GM18907 (cell line): ENCODE measurements around the gene THOC2.
A peak's percentile ranks its signal among the peaks of the same experiment; 100 is the strongest.
"Not testable (repeated sequence)": the region's sequence is repeated elsewhere in the genome, so short reads cannot be mapped to it uniquely, and the experiment has no call there.

Experiments used
- ATAC-seq: cut with Tn5 transposase; IDR thresholded peaks from one replicate; pipeline ENCODE4 v1.9.1; 2021; ENCODE audit warnings: mild to moderate bottlenecking, moderate library complexity; ENCODE audit not compliant: unreplicated experiment

THOC2 gene

DNA sequence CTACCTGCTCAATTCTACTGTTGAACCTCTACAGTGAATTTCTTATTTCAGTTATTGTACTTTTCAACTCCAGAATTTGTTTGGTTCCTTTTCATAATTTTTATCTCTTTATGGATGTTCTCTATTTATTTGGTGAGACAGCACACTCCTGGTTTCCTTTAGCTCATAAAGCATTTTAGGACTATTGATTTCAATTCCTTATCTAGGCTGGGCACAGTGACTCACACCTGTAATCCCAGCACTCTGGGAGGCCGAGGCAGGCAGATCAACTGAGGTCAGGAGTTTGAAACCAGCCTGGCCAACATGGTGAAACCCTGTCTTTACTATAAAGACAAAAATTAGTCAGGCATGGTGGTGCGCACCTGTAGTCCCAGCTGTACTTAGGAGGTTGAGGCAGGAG is 57.7 kb downstream of the THOC2 start:
- ATAC-seq, result no peak

DNA sequence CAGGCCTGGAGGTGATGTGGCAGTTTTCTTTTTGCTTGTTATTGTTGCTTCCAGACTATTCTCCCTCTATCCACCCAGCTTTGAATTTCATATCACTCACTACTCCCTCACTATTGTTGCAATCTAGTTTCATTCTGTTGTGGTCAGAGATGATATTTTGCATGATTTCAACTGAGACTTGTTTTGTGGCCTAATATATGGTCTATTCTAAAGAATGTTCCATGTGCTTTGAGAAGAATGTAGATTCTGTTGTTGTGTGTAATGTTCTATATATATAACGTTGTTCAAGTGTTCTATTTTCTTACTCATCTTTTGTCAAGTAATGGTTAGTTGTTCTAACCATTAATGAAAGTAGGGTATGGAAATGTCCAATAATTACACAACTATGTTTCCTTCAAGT is 59.0 kb downstream of the THOC2 start:
- ATAC-seq, result no peak

DNA sequence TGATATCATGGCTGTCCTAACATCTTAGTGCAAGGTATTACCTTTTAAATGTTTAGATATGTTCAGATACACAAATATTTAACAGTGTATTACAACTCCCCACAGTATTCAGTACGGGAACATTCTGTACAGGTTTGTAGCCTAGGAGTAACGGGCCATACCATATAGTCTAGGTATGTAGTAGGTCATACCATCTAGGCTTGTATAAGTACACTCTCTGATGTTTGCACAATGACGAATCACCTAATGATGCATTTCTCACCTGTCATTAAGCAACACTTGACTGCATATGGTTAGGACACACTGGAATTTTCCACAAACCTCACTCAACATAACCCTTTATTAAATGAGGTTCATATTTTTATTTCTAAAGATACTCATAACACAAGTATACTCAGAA is 67.7 kb downstream of the THOC2 start:
- ATAC-seq, result no peak

DNA sequence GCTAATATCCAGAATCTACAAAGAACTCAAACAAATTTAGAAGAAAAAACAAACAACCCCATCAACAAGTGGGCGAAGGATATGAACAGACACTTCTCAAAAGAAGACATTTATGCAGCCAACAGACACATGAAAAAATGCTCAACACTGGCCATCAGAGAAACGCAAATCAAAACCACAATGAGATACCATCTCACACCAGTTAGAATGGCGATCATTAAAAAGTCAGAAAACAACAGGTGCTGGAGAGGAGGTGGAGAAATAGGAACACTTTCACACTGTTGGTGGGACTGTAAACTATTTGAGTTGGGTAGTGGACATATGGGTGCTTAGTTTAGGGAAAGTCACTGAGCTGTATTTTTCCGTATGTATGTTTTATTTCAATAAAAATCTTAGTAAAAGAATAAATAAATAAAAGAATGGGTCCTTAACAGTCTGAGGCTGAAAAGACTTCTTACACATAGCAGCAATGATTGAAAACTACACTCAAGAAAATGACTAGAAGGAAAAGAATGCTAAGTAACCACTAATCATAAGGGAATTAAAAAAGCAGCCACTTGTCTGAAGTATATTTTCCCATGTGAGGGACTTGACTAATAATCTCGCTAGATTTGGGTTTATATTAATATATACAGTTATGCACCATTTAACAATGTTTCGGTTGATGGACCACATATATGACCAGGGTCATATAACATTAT is 68.2 kb downstream of the THOC2 start:
- ATAC-seq, result not testable (repeated sequence)

DNA sequence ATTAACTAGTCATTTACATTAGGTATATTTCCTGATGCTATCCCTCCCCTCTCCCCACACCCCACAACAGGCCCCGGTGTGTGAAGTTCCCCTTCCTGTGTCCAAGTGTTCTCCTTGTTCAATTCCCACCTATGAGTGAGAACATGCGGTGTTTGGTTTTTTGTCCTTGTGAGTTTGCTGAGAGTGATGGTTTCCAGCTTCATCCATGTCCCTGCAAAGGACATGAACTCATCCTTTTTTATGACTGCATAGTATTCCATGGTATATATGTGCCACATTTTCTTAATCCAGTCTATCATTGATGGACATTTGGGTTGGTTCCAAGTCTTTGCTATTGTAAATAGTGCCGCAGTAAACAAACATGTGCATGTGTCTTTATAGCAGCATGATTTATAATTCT is 69.1 kb downstream of the THOC2 start:
- not testable (repeated sequence) for ATAC-seq

DNA sequence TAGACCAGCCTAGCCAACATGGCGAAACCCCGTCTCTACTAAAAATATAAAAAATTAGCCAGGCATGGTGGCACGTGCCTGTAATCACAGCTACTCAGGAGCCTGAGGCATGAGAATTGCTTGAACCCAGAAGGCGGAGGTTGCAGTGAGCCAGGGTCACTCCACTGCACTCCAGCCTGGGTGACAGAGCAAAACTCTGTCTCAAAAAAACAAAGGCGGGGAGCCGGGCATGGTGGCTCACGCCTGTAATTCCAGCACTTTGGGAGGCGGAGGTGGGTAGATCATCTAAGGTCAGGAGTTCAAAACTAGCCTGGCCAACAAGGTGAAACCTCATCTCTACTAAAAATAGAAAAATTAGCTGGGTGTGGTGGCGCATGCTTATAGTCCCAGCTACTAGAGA is 76.3 kb downstream of the THOC2 start:
- ATAC-seq, result not testable (repeated sequence)

DNA sequence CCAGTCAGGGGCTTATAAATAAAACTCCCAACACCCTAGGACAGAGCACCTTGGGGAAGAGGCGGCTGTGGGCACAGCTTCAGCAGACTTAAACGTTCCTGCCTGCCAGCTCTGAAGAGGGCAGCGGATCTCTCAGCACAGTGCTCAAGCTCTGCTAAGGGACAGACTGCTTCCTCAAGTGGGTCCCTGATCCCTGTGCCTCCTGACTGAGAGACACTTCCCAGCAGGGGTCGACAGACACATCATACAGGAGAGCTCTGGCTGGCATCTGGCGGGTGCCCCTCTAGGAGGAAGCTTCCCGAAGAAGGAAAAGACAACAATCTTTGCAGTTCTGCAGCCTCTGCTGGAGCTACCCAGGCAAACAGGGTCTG is 84.1 kb downstream of the THOC2 start:
- not testable (repeated sequence) for ATAC-seq

DNA sequence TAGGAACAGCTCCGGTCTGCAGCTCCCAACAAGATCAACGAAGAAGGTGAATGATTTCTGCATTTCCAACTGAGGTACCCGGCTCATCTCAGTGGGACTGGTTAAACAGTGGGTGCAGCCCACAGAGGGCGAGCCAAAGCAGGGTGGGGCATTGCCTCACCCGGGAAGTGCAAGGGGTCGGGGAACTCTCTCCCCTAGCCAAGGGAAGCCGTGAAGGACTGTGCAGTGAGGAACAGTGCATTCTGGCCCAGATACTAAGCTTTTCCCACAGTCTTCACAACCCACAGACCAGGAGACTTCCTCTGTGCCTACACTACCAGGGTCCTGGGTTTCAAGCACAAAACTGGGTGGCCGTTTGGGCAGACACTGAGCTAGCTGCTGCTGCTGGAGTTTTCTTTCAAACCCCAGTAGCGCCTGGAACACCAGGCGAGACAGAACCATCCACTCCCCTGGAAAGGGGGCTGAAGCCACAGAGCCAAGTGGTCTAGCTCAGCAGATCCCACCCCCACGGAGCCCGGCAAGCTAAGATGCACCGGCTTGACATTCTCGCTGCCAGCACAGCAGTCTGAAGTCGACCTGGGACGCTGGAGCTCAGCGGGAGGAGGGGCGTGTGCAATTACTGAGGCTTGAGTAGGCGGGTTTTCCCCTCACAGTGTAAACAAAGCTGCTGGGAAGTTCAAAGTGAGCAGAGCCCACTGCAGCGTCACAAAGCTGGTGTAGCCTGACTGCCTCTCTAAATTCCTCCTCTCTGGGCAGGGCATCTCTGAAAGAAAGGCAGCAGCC is 84.6 kb downstream of the THOC2 start:
- peak; percentile 62 for ATAC-seq

DNA sequence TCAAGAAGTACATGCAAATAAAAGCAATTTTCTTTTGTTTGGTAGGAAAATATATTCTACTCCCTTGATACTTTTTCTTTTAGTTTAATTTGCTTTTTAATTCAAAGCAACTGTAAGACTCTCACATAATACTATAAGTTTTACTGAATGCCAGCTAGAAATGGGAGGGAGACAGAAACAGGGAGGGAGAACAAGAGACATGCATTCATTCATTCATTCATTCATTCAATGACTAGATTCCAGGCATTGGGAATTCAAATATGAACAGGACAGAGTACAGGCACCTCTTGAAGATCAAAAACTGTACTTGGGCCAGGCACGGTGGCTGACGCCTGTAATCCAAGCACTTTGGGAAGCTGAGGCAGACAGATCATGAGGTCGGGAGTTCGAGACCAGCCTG is 85.6 kb downstream of the THOC2 start:
- ATAC-seq, result no peak

DNA sequence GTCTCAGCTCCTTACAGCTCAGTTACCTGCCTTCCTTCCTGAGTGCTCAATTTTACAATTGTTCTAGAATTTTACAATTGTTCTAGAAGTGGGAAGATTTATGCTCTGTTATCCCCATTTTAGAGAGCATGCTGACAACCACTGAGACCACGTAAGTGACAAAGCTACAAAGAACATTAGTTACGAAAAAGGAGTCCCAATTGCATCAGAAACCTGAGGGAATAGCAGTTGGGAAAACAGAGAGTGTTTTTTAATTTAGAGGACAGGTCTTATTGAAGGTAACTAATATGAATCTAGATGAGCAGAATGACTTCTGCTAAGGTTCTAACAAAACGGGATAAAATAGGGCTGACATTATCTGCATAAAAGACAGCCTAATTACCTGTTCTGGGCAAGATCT is 103.3 kb downstream of the THOC2 start:
- no peak for ATAC-seq

DNA sequence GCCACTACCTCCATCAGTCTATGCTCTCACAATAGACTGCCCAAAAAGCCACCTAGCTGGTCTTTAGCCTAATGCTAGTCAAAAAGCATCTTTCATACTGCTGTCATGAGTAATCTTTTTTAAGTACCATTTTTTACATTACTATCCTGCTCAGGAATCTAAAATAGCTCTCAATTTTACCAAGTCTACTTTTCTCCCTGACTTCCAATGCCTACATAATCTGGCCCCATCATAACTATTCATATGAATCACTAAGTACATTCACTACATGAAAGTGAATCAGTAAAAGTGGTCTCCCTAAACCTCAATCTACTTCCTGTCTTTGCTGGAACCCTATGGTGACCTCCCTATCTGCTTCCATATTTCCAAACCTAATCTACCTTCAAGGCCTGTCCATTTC is 105.9 kb downstream of the THOC2 start:
- ATAC-seq, result peak; percentile 51

DNA sequence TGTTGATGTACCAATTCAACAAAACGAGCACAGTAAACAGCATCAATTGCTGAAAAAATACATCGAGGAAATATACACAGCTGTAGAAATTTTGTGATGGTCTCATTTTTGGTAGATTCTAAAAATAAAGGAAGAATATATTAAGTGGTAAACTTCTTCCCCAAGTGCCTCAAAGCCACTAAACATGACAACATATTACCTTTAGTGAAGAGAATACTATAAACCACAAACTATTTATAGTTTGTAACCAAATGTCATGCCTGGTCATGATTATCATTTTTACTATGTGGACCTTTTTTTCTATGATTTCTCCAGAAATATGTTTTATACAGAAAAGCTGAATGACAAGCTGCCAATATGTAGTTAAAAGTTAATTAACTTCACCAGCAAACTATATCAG is 106.9 kb downstream of the THOC2 start:
- ATAC-seq, result no peak

DNA sequence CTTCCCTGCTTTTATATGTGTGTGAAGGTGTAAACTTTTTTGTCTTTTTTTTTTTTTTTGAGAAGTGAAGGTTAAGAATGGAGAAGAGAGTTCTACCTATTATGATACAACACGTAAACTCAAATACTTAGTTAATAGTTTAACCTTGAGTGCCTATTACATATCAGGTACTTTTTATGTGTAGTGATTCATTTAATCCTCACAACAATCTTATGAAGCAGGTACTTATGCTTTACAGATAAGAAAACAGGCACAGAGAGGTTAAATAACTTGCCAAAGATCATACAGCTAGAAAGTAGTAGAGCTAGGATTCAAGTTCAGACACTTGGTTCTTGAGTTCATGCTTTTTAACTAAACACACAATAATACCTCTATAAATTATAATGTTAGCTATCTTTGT is 107.4 kb downstream of the THOC2 start:
- ATAC-seq, result no peak

DNA sequence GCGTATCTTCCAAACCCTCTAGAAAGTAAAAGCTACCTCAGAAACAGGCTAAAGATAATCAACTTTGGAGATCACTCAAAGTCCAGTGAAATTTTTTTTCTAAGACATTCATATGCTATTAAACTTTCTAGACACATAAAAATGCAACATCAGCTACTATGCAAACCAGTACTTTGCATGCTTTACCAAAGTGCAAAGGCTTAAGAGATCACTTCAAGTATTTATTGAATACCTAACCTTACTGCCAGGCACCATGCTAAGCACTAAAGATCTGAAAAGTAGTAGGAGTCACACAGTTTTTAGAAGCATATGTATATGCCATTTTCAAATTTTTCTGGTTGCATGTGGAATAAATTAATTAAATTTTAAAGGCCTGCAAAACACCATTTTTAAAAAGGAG is 115.8 kb downstream of the THOC2 start:
- ATAC-seq, result no peak

DNA sequence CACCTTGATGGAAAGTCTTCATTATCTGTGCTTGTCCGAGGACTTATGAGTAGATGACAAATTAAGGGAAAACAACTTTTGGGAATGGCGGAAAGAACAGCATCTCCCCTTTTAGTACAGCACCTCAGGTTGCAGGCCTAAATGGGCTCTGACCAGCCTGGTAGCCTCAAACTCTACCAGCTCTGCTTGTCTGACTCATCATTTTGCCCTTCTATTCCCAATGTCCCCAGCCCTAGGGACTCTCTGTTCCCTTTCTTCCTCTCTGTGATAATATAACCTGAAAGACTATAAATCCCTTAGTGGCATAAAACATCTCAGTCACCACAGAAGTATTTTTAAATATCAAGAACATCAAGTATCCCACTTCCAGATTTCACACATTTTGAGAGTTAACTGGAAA is 121.9 kb downstream of the THOC2 start:
- ATAC-seq, result no peak

DNA sequence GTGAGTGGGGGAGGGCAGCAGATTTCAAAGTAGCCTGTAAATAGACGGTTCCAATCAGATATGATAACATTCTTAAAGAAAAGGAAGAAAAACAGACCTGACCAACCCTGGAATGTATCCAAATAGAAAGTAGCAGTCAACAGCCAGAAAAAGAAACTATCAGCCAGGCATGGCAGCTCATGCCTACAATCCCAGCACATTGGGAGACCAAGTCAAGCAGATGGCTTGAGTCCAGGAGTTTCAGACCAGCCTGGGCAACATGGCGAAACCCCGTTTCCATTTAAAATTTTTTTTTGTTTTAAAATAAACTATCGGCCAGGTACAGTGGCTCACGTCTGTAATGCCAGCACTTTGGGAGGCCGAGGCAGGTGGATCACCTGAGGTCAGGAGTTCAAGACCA is 125.0 kb downstream of the THOC2 start:
- ATAC-seq, result no peak

DNA sequence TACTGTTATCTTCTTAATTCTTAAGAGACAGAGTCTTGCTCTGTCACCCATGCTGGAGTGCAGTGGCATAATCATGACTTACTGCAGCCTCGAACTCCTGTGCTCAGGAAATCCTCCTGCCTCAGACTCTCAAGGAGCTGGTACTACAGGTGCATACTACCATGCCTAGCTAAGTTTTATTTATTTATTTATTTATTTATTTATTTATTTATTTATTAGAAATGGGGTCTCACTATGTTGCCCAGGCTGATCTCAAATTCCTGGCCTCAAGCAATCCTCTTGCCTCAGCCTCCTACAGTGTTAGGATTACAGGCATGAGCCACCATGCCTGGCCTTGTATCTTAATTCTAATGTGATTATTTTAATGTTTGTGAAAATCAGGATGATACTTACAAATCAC is 125.6 kb downstream of the THOC2 start:
- no peak for ATAC-seq

DNA sequence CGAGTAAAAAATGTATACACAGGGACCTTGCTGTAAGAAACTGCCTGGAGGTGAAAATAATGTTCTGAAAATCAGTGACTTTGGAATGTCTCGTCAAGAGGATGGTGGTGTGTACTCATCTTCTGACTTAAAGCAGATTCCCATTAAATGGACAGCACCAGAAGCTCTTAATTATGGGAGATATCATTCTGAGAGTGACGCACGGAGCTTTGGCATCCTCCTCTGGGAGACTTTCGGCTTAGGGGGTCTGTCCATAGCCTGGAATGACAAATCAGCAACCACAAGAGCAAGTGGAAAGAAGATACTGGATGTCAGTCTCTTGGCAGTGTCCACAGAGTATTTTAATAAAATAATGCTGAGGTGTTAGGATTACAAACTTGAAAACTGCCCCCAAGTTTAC is 129.4 kb downstream of the THOC2 start:
- ATAC-seq, result no peak

DNA sequence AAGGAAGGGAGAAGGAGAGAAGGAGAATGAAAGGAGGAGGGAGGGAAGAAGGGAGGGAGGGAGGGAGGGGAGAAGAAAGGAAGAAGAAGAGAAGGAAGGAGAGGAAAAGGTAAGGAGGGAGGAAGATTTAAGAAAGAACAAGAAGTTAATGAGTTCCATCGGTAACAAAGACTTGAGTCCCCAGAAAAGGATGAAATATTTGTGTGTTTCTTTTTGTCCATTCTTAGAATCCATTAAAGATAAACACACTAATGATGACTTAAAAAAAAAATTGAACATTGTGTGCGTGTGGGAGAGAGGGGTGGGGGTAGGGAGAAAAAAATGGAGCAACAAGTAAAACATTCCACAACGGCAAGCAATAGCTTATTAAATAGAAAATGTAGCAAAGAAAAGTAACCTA is 131.4 kb downstream of the THOC2 start:
- no peak for ATAC-seq

DNA sequence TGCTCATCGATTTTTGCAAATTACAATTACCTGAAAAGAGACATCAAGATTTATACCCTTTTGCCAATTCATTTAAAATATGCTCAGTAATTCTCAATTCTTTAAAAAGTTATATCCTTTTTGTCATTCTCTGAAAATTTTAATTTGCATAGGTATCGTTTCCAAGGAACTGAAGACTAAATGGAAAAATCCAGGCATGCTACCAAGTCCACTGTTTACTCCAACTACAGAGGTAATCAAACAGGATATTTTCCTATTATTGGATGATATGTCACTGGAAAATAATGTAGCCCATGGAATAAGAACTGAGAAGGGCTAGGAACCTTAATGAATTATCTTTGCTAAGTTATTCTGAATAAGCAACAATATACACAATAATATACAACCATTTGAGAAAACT is 132.7 kb downstream of the THOC2 start:
- ATAC-seq, result no peak

DNA sequence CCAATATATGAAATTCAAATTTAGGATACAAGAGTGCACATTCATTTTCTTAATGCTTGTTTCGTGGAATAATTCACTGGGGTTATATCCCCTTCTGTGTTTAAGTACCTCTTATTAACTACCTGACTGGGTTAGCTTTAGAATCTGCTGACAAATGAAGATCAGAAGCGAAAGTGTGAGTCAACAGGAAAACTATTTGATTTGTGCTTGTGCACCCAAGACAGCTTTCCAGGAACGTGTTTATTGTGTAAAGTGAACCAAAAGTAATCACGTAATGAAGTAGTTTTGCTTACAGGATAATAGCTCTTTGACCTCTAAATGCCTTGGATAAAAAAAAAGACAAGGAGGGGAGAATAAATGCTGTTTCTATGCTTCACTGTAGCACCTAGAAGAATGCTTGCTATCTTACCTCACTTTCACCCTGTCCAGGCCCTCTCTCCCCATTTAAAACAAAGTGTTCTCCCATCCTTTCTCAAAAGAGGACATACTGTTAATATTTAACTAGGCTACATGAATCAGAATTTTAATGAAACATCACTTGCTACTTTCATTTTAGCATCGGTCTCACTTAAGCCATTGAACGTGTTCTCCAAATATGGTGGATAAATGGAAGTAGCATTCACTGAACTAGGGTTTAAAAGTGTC is 141.9 kb downstream of the THOC2 start:
- ATAC-seq, result peak; percentile 76

DNA sequence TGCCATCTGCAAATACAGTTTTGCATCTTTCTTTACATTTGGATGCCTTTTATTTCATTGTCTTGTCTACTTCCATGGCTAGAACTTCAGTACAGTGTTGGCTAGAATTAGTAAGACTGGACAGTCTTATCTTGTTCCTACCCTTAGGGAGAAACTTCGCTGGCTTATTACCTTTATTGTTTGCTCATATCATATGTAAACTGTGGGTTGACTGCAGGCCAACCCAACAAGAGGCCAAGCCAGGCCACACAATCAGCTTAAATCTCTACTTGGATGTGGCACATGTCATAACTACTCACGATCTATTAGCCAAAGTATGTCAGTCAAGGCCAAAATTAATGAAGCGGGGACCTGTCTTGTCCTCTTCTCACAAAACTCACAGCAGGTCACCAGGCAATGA is 144.1 kb downstream of the THOC2 start:
- no peak for ATAC-seq
